ENCODE data around the gene OTUD6A.

- TF ChIP-seq POLR2A (IDR thresholded peaks at IDR 0.05), result no peak
- TF ChIP-seq, protein P1, sequence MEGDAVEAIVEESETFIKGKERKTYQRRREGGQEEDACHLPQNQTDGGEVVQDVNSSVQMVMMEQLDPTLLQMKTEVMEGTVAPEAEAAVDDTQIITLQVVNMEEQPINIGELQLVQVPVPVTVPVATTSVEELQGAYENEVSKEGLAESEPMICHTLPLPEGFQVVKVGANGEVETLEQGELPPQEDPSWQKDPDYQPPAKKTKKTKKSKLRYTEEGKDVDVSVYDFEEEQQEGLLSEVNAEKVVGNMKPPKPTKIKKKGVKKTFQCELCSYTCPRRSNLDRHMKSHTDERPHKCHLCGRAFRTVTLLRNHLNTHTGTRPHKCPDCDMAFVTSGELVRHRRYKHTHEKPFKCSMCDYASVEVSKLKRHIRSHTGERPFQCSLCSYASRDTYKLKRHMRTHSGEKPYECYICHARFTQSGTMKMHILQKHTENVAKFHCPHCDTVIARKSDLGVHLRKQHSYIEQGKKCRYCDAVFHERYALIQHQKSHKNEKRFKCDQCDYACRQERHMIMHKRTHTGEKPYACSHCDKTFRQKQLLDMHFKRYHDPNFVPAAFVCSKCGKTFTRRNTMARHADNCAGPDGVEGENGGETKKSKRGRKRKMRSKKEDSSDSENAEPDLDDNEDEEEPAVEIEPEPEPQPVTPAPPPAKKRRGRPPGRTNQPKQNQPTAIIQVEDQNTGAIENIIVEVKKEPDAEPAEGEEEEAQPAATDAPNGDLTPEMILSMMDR (IDR thresholded peaks at IDR 0.05), result no peak
These were observed 18.6 kb upstream of the OTUD6A start for GRCh38 chrX:70043685-70044084.

All from body of pancreas (tissue), 4 donors.